Tibial nerve (tissue), 4 donors: ENCODE results near the gene LRRC43.

Experiments
- CTCF ChIP-seq, 5 experiments: fragments of 200-600 bp in 3 of 5; fragments of 450-650 bp in 2 of 5; sonication (generic) in 3 of 5; IDR thresholded peaks; one replicate each; pipeline ENCODE4 v1.5.1; 2016 to 2019; ENCODE audit warnings: antibody characterized with exemption in 5 of 5, mild to moderate bottlenecking in 3 of 5, moderate library complexity in 2 of 5
- EP300 ChIP-seq, 2 donors: sonication (generic); formaldehyde crosslinking; IDR thresholded peaks; one replicate each; pipeline ENCODE4 v1.6.1; 2017; ENCODE audit warnings: antibody characterized with exemption in 2 of 2, mild to moderate bottlenecking in 1 of 2
- POLR2A ChIP-seq, 2 donors: fragments of 450-650 bp; IDR thresholded peaks; one replicate each; pipeline ENCODE4 v1.6.1; 2017; ENCODE audit warnings: antibody characterized with exemption in 2 of 2, mild to moderate bottlenecking in 2 of 2, moderate library complexity in 2 of 2

- TF ChIP-seq CTCF (IDR thresholded peaks at IDR 0.05) (no peak), POLR2A (IDR thresholded peaks at IDR 0.05) (no peak), EP300 (IDR thresholded peaks at IDR 0.05) (no peak)
These were observed 19.9 kb upstream of the LRRC43 start for GRCh38 chr12:122162976-122163375.
